HTERT RPE-1 (cell line): Measurements from ENCODE around the gene AVL9.
"Not testable (repeated sequence)": the region's sequence is repeated elsewhere in the genome, so short reads cannot be mapped to it uniquely, and the experiment has no call there.

ENCODE experiments used
- in situ Hi-C: fragments of 300-500 bp; cut with MboI; formaldehyde crosslinking; loops from 4 replicates; pipeline ENCODE4 v1.14.3; 2020; ENCODE audit warnings: low sequenced_read_pairs

Gene AVL9

GRCh38 chr7:32586291-32587221, 91.3 kb downstream of the AVL9 start:
- in situ Hi-C loops: no loop called here

GRCh38 chr7:32587411-32587948, 92.2 kb downstream of the AVL9 start:
- in situ Hi-C loops: no loop called here

- in situ Hi-C loops: no loop called here
Observed at GRCh38 chr7:32588657-32589056, 93.4 kb downstream of the AVL9 start.

- in situ Hi-C loops: no loop called here
Observed at GRCh38 chr7:32591938-32592337, 96.6 kb downstream of the AVL9 start.

GRCh38 chr7:32592701-32593100, 97.4 kb downstream of the AVL9 start:
- in situ Hi-C loops: no loop called here

GRCh38 chr7:32594965-32595490, 99.7 kb downstream of the AVL9 start:
- in situ Hi-C loops: no loop called here

GRCh38 chr7:32601196-32601595, 105.9 kb downstream of the AVL9 start:
- in situ Hi-C loops: not testable (repeated sequence)

GRCh38 chr7:32602470-32602869, 107.2 kb downstream of the AVL9 start:
- in situ Hi-C loops: no loop called here

GRCh38 chr7:32603492-32603891, 108.2 kb downstream of the AVL9 start:
- in situ Hi-C loops: not testable (repeated sequence)

- in situ Hi-C loops: not testable (repeated sequence)
Observed at GRCh38 chr7:32604047-32604446, 108.8 kb downstream of the AVL9 start.

- in situ Hi-C loops: no loop called here
Observed at GRCh38 chr7:32605032-32605431, 109.7 kb downstream of the AVL9 start.

- in situ Hi-C loops: no loop called here
Observed at GRCh38 chr7:32609463-32609862, 114.2 kb downstream of the AVL9 start.

- in situ Hi-C loops: no loop called here
Observed at GRCh38 chr7:32611201-32612099, 116.2 kb downstream of the AVL9 start.

GRCh38 chr7:32616625-32617024, 121.3 kb downstream of the AVL9 start:
- in situ Hi-C loops: no loop called here

GRCh38 chr7:32618470-32618869, 123.2 kb downstream of the AVL9 start:
- in situ Hi-C loops: no loop called here

GRCh38 chr7:32618987-32619386, 123.7 kb downstream of the AVL9 start:
- in situ Hi-C loops: no loop called here

- in situ Hi-C loops: not testable (repeated sequence)
Observed at GRCh38 chr7:32619416-32619815, 124.1 kb downstream of the AVL9 start.

- in situ Hi-C loops: no loop called here
Observed at GRCh38 chr7:32631021-32631420, 135.7 kb downstream of the AVL9 start.

GRCh38 chr7:32631590-32632497, 136.6 kb downstream of the AVL9 start:
- in situ Hi-C loops: not testable (repeated sequence)

- in situ Hi-C loops: not testable (repeated sequence)
Observed at GRCh38 chr7:32633446-32633845, 138.2 kb downstream of the AVL9 start.
